Ishikawa (cell line): ENCODE data around the gene HS3ST2.

Experiments used
- CEBPB ChIP-seq: IDR thresholded peaks from 2 replicates; pipeline ENCODE4 v1.6.1; 2012
- EP300 ChIP-seq: IDR thresholded peaks from 2 replicates; pipeline ENCODE4 v1.6.1; 2012; ENCODE audit warnings: borderline replicate concordance
- FOXM1 ChIP-seq: IDR thresholded peaks from 2 replicates; pipeline ENCODE4 v1.6.1; 2012; ENCODE audit warnings: low read depth, borderline replicate concordance
- MAX ChIP-seq: IDR thresholded peaks from 2 replicates; pipeline ENCODE4 v1.6.1; 2012
- RAD21 ChIP-seq: IDR thresholded peaks from 2 replicates; pipeline ENCODE4 v1.6.1; 2012; ENCODE audit warnings: low read depth
- YY1 ChIP-seq: IDR thresholded peaks from 2 replicates; pipeline ENCODE4 v1.6.1; 2012; ENCODE audit warnings: low read depth

- TF ChIP-seq RAD21 (no peak), YY1 (no peak), FOXM1 (no peak), EP300 (no peak), MAX (no peak), CEBPB (no peak)
These were observed 14.8 kb upstream of the HS3ST2 start for GRCh38 chr16:22799113-22799512.
